Hepatic stellate cell (primary cell): ENCODE data around the gene CHD3.
"Not testable (repeated sequence)": the region's sequence is repeated elsewhere in the genome, so short reads cannot be mapped to it uniquely, and the experiment has no call there.

Experiments
- DNase-seq: peaks from one replicate; pipeline ENCODE4 v3.0.0; 2011; ENCODE audit warnings: low spot score

Gene CHD3

GRCh38 chr17:7849751-7850504 lies 38.7 kb upstream of the CHD3 start:
- DNase-seq, result no peak

GRCh38 chr17:7850701-7851437 lies 37.7 kb upstream of the CHD3 start:
- no peak for DNase-seq

GRCh38 chr17:7851438-7852261 lies 36.9 kb upstream of the CHD3 start:
- DNase-seq, result peak; percentile 89

- no peak for DNase-seq
Observed at GRCh38 chr17:7852262-7852670, 36.3 kb upstream of the CHD3 start.

- DNase-seq, result no peak
Observed at GRCh38 chr17:7852919-7853690, 35.5 kb upstream of the CHD3 start.

- DNase-seq, result no peak
Observed at GRCh38 chr17:7853691-7854038, 34.9 kb upstream of the CHD3 start.

GRCh38 chr17:7854078-7854777 lies 34.4 kb upstream of the CHD3 start:
- no peak for DNase-seq

GRCh38 chr17:7854851-7855659 lies 33.5 kb upstream of the CHD3 start, which contains the start of gene TMEM88:
TMEM88 (plus strand) TSS chr17:7855066; CDS start chr17:7855075, 9 bp downstream.
- no peak for DNase-seq

- DNase-seq, result no peak
Observed at GRCh38 chr17:7855660-7856010, 33.0 kb upstream of the CHD3 start.

- DNase-seq, result no peak
Observed at GRCh38 chr17:7856011-7856810, 32.4 kb upstream of the CHD3 start.

- peak; percentile 95 for DNase-seq
Observed at GRCh38 chr17:7856811-7857712, 31.5 kb upstream of the CHD3 start, which contains the start of gene NAA38. NAA38 (minus strand) TSS chr17:7857559; CDS start chr17:7857463, 96 bp downstream.

- DNase-seq, result peak; percentile 75
Observed at GRCh38 chr17:7857713-7858521, 30.7 kb upstream of the CHD3 start, which contains the start of gene CYB5D1. CYB5D1 (plus strand) TSS chr17:7858003; CDS start chr17:7858135, 132 bp downstream.

- no peak for DNase-seq
Observed at GRCh38 chr17:7858522-7858810, 30.1 kb upstream of the CHD3 start.

GRCh38 chr17:7859028-7859427 lies 29.6 kb upstream of the CHD3 start:
- DNase-seq, result no peak

- peak; percentile 55 for DNase-seq
Observed at GRCh38 chr17:7862692-7863437, 25.7 kb upstream of the CHD3 start.

GRCh38 chr17:7864384-7864783 lies 24.2 kb upstream of the CHD3 start:
- not testable (repeated sequence) for DNase-seq
